Caco-2 (cell line): ENCODE results near the gene MOB2. TPM values are rescaled to one million over a fixed set of nuclear protein-coding genes. Genes with fewer than 3 reads are reported as not detected.

Experiments used
- BruUV-seq: library from RNA; stranded (reverse); fragments of 400-500 nt; replicated peaks from 2 replicates; lab custom pipeline; 2021; lab: Mats Ljungman, UMichigan
- CTCF ChIA-PET: fragments of 300-600 bp; sonication (Branson Sonifier 250); formaldehyde crosslinking; loops from one replicate; lab custom pipeline; 2022; ENCODE audit warnings: antibody characterized with exemption; lab: Charles Lee
- POLR2A ChIA-PET: fragments of 300-600 bp; sonication (Branson Sonifier 250); formaldehyde crosslinking; loops from one replicate; lab custom pipeline; 2022; ENCODE audit warnings: antibody characterized with exemption; lab: Charles Lee
- DNase-seq, 2 experiments: peaks; one replicate each; pipeline versions ENCODE4 v3.0.0 to v3.0.0-alpha.2; 2020 to 2022
- H3K27me3 ChIP-seq: replicated peaks from 2 replicates; pipeline ENCODE4 v1.6.0; 2011; ENCODE audit warnings: low read length; ENCODE audit not compliant: control insufficient read depth, insufficient read depth
- H3K36me3 ChIP-seq: 2 replicates; pipeline ENCODE4 v1.5.1; 2011; ENCODE audit warnings: low read length; ENCODE audit not compliant: control insufficient read depth, insufficient read depth
- H3K4me1 ChIP-seq: fragments of 250-450 bp; sonication (Bioruptor Pico); 2 replicates; pipeline ENCODE4 v1.5.1; 2020; ENCODE audit warnings: mild to moderate bottlenecking
- H3K4me3 ChIP-seq: 2 replicates; pipeline ENCODE4 v1.5.1; 2011; ENCODE audit warnings: low read depth, mild to moderate bottlenecking, control low read depth, low read length
- H3K9me3 ChIP-seq: fragments of 250-450 bp; sonication (Bioruptor Pico); 2 replicates; pipeline ENCODE4 v1.5.1; 2020; ENCODE audit warnings: mild to moderate bottlenecking, moderate library complexity
- H3K27ac Mint-ChIP-seq: one replicate; pipeline ENCODE4 v1.8.0; 2022; ENCODE audit warnings: mixed read lengths; ENCODE audit not compliant: unreplicated experiment
- H3K27me3 Mint-ChIP-seq: one replicate; pipeline ENCODE4 v1.8.0; 2022; ENCODE audit warnings: mixed read lengths; ENCODE audit not compliant: insufficient read depth, unreplicated experiment
- H3K36me3 Mint-ChIP-seq: one replicate; pipeline ENCODE4 v1.8.0; 2022; ENCODE audit warnings: mild to moderate bottlenecking, mixed read lengths; ENCODE audit not compliant: insufficient read depth, unreplicated experiment
- H3K4me1 Mint-ChIP-seq: one replicate; pipeline ENCODE4 v1.8.0; 2022; ENCODE audit warnings: low read depth, mixed read lengths; ENCODE audit not compliant: unreplicated experiment
- H3K4me3 Mint-ChIP-seq: one replicate; pipeline ENCODE4 v1.8.0; 2022; ENCODE audit warnings: mild to moderate bottlenecking, moderate library complexity, mixed read lengths; ENCODE audit not compliant: unreplicated experiment
- H3K9me3 Mint-ChIP-seq: one replicate; pipeline ENCODE4 v1.8.0; 2022; ENCODE audit warnings: mixed read lengths; ENCODE audit not compliant: unreplicated experiment
- intact Hi-C: fragments of 100-400 bp; cut with micrococcal nuclease; formaldehyde crosslinking; loops from one replicate; pipeline ENCODE4 v1.10.0; 2022; ENCODE audit not compliant: unreplicated experiment
- total RNA-seq: library from RNA; stranded (reverse); gene quantifications from 2 replicates; pipeline ENCODE4 v1.2.3, GENCODE V29; 2022
- TF ChIP-seq, protein P1 (sequence below), 2 experiments: fragments of 200-600 bp in 1 of 2; IDR thresholded peaks; 1 replicate in 1 of 2; 2 replicates in 1 of 2; pipeline versions ENCODE4 v1.5.1 to v1.8.0; 2011 to 2022; ENCODE audit warnings: antibody characterized with exemption in 1 of 2, control low read depth in 1 of 2, inconsistent platforms in 1 of 2, low read depth in 1 of 2, low read length in 1 of 2, mild to moderate bottlenecking in 1 of 2, moderate library complexity in 1 of 2; ENCODE audit not compliant: insufficient read depth in 1 of 2, severe bottlenecking in 1 of 2, unreplicated experiment in 1 of 2

The MOB2 gene
- total RNA-seq, 1 experiment from 2014 or later, result 32.7 TPM

DNA sequence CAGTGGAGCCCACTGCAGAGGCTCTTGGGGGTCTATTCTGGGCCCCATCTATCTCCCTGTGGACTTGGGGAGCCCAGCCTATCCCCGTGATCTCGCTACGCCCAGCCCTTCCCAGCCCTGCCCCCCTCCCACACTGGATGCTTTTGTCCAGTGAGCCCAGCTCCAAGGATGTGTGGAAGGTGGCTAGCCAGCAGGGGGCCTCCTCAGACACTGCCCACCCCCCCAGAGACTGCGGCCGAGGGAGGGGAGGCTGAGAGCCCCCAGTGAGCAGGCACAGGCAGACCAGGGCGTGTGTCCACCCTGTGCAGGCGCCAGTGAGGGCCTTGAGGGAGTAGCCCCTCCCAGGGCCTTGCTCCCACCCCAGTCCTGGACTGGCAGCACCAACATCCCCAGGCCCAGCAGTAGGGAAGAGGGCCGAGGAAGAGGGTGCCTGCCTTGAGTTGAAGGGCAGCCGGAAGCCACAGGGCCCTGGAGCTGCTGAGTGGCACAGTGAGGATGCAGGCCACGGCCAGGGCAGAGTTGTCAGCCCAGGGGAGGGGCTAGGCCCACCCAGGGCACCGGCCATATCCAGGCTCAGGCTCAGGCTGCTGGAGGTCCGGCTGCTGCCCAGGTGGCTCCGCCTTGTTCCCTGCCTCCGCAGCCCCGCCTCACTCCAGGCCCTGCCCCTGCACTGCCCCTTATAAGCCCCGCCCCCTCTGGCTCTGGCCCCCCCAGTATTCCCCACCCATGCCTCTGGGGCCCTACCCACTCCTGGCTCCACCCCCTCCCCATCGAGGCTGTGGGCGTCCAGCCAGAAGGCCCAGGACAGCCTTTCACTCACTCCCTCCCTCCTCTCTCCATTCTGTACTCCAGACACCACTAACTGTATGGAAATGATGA lies 28.0 kb downstream of the MOB2 start:
- ChIA-PET POLR2A (interaction anchor here (0.6 kb wide), 1 partner anchor 27 kb away, joined by 3 read pairs; no protein-coding TSS in a partner anchor), CTCF (no interaction called here)
- no peaks in the 10 kb centered on the region for H3K27me3 ChIP-seq
- H3K27me3 Mint-ChIP-seq, result no peaks in the 10 kb centered on the region
- no peaks in the 10 kb centered on the region for H3K4me1 ChIP-seq
- BruUV-seq, result no TSS peak
- TF ChIP-seq, protein P1, sequence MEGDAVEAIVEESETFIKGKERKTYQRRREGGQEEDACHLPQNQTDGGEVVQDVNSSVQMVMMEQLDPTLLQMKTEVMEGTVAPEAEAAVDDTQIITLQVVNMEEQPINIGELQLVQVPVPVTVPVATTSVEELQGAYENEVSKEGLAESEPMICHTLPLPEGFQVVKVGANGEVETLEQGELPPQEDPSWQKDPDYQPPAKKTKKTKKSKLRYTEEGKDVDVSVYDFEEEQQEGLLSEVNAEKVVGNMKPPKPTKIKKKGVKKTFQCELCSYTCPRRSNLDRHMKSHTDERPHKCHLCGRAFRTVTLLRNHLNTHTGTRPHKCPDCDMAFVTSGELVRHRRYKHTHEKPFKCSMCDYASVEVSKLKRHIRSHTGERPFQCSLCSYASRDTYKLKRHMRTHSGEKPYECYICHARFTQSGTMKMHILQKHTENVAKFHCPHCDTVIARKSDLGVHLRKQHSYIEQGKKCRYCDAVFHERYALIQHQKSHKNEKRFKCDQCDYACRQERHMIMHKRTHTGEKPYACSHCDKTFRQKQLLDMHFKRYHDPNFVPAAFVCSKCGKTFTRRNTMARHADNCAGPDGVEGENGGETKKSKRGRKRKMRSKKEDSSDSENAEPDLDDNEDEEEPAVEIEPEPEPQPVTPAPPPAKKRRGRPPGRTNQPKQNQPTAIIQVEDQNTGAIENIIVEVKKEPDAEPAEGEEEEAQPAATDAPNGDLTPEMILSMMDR (IDR thresholded peaks at IDR 0.05; ENCODE audit: insufficient read depth in 1 of 2, low read depth in 1 of 2, low read length in 1 of 2, severe bottlenecking in 1 of 2, unreplicated experiment in 1 of 2), result peak; percentile 19 to 29
- H3K36me3 Mint-ChIP-seq, result peaks cover 29% of the 10 kb centered on the region
- DNase-seq, result peak; percentile 48 to 61
- H3K4me3 Mint-ChIP-seq, result no peak overlapping the region
- H3K36me3 ChIP-seq, result no peaks in the 10 kb centered on the region
- no peaks in the 10 kb centered on the region for H3K9me3 ChIP-seq
- H3K27ac Mint-ChIP-seq, result peak overlapping the region; percentile 19
- H3K9me3 Mint-ChIP-seq, result no peaks in the 10 kb centered on the region
- no peak overlapping the region for H3K4me3 ChIP-seq
- intact Hi-C loops, result no loop called here
- H3K4me1 Mint-ChIP-seq, result no peaks in the 10 kb centered on the region

DNA sequence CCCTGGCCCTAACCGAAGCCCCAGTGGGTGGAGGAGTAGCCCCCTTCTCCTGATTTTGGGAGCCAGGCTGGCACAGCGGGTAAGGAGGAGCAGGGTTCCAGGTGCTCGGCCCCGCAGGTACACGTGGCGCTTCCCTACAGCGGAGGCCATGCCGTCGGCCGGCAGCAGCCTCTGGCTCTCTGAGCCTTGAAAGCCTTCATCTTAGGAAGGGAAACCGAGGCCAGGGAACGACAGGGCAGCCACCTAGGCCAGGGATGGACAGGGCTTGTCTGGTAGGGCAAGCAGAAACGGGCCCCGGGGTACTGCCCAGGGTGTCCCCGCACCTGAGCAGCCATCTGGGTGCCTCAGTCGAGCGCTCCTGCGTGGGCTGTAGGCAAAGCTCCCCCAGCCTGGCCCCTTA lies 28.7 kb downstream of the MOB2 start:
- Mint-ChIP-seq H3K27ac (no peak overlapping the region), H3K36me3 (peaks cover 22% of the 10 kb centered on the region), H3K27me3 (no peaks in the 10 kb centered on the region), H3K4me3 (no peak overlapping the region), H3K4me1 (no peaks in the 10 kb centered on the region), H3K9me3 (no peaks in the 10 kb centered on the region)
- ChIA-PET POLR2A (no interaction called here), CTCF (no interaction called here)
- BruUV-seq, result no TSS peak
- Histone ChIP-seq H3K36me3 (no peaks in the 10 kb centered on the region), H3K4me3 (no peak overlapping the region), H3K9me3 (no peaks in the 10 kb centered on the region), H3K4me1 (no peaks in the 10 kb centered on the region), H3K27me3 (no peaks in the 10 kb centered on the region)
- TF ChIP-seq, protein P1 (IDR thresholded peaks at IDR 0.05; ENCODE audit: insufficient read depth in 1 of 2, low read depth in 1 of 2, low read length in 1 of 2, severe bottlenecking in 1 of 2, unreplicated experiment in 1 of 2), result no peak
- intact Hi-C loops, result no loop called here
- DNase-seq, result no peak

DNA sequence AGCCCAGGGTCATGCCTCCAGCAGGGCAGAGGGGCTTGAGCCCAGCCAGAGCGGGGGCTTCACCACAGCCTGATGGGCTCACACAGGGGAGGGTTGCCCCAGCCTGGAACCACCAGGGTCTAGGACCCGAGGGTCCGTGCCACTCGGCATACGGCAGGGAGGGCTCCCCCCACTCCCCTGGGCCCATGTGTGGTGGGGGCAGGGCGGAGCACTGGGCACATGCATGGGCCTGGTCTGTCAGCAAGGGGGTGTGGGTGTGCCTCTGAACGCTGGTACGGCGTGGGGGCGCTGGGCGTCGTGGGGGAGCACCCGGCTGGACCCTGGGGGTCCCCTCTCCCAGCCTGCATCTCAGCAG lies 29.3 kb downstream of the MOB2 start:
- TF ChIP-seq, protein P1 (IDR thresholded peaks at IDR 0.05; ENCODE audit: insufficient read depth in 1 of 2, low read depth in 1 of 2, low read length in 1 of 2, severe bottlenecking in 1 of 2, unreplicated experiment in 1 of 2), result no peak
- Mint-ChIP-seq H3K36me3 (peaks cover 19% of the 10 kb centered on the region), H3K4me3 (no peak overlapping the region), H3K4me1 (no peaks in the 10 kb centered on the region), H3K27ac (no peak overlapping the region), H3K27me3 (no peaks in the 10 kb centered on the region), H3K9me3 (no peaks in the 10 kb centered on the region)
- BruUV-seq, result no TSS peak
- ChIA-PET POLR2A (no interaction called here), CTCF (no interaction called here)
- no peaks in the 10 kb centered on the region for H3K36me3 ChIP-seq
- H3K4me3 ChIP-seq, result no peak overlapping the region
- no peaks in the 10 kb centered on the region for H3K4me1 ChIP-seq
- H3K9me3 ChIP-seq, result no peaks in the 10 kb centered on the region
- no peak for DNase-seq
- no peaks in the 10 kb centered on the region for H3K27me3 ChIP-seq
- intact Hi-C loops, result no loop called here
